Astrocyte of the spinal cord (primary cell): Measurements from ENCODE around the gene OR4D10.

Experiments used
- DNase-seq: peaks from one replicate; pipeline ENCODE4 v3.0.0; 2011; ENCODE audit warnings: low read depth, low spot score
- H3K4me3 ChIP-seq: 2 replicates; pipeline ENCODE4 v1.5.1; 2011; ENCODE audit warnings: low read depth, mild to moderate bottlenecking, low read length, moderate library complexity
- CTCF ChIP-seq: IDR thresholded peaks from 2 replicates; pipeline ENCODE4 v1.5.1; 2012; ENCODE audit warnings: low read depth, mild to moderate bottlenecking, low read length, inconsistent platforms
- in situ Hi-C: cut with HindIII; loops from 2 replicates; pipeline ENCODE4 v1.10.0; 2017; ENCODE audit warnings: low sequenced_read_pairs

Gene OR4D10

GRCh38 chr11:59473015-59473414, at the start of gene OR4D10:
Gene OR4D10 (plus strand): TSS chr11:59473315. CDS start chr11:59477430, 4,115 bp downstream.
- H3K4me3 ChIP-seq, result no peak within 1 kb of the TSS
- no peak for TF ChIP-seq CTCF
- no peak for DNase-seq
- in situ Hi-C loops, result no loop called here

- in situ Hi-C loops, result no loop called here
Measured at GRCh38 chr11:59423835-59424234, 49.3 kb upstream of the OR4D10 start.

GRCh38 chr11:59425131-59425530, 48.0 kb upstream of the OR4D10 start:
- no peak for TF ChIP-seq CTCF
- no peak for DNase-seq
- no peak overlapping the region for H3K4me3 ChIP-seq
- in situ Hi-C loops, result no loop called here

More at GRCh38 chr11:59423835-59424234, 49.3 kb upstream of the OR4D10 start:
- no peak overlapping the region for H3K4me3 ChIP-seq
- TF ChIP-seq CTCF, result no peak
- DNase-seq, result no peak

- DNase-seq, result peak; percentile 1
- no peak within 1 kb of the TSS for H3K4me3 ChIP-seq
- no peak for TF ChIP-seq CTCF
- in situ Hi-C loops, result no loop called here
Measured at GRCh38 chr11:59426361-59427067, 46.6 kb upstream of the OR4D10 start, which contains the start of gene OR5A2. Gene OR5A2 (minus strand): TSS chr11:59426413. CDS start chr11:59422953, 3,460 bp downstream.

GRCh38 chr11:59427068-59427382, 46.1 kb upstream of the OR4D10 start:
- H3K4me3 ChIP-seq, result no peak overlapping the region
- TF ChIP-seq CTCF, result no peak
- in situ Hi-C loops, result no loop called here

GRCh38 chr11:59429924-59430516, 43.1 kb upstream of the OR4D10 start:
- peak; percentile 45 for DNase-seq
- in situ Hi-C loops, result no loop called here
- peak; percentile 74 for TF ChIP-seq CTCF
- H3K4me3 ChIP-seq, result no peak overlapping the region

More at GRCh38 chr11:59427068-59427382, 46.1 kb upstream of the OR4D10 start:
- DNase-seq, result no peak
